Measurements from ENCODE around the gene EVI5. TPM values are rescaled to one million over a fixed set of nuclear protein-coding genes. Genes with fewer than 3 reads are reported as not detected.
"Not testable (repeated sequence)": the region's sequence is repeated elsewhere in the genome, so short reads cannot be mapped to it uniquely, and the experiment has no call there.

EVI5 gene
- total RNA-seq, 1 donor from 2014 or later, result 56.7 TPM

DNA sequence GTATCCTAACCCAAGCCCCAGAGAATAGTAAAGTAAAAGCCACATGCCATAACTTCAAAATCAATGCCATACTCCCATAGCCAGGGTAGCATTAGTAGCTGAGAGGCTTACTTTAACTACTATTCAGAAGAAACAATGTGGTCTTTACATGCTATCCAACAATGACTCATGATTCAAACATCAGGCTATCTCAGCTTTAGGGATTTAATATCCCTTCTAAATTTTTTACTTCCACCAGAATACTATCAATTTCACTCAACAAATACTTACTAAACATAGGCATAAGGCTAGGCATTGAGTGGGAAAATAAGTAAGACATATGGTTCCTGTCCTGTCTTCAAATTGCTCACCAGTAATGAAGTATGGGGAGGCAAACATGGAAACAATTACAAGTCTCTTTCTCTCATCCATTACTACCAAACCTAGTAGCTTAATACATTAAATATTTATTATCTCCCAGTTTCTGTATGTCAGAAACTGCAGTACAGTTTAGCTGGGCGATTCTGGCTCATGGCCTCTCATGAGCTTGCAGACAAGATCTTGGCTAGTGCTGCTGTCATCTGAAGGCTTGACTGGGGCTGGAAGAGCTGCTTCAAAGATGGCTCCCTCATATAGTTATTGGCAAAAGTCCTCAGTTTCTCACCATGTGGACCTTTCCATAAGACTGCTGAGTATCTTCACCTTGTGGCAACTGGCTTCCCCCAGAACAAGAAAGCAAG, 30.7 kb downstream of the EVI5 start:
- no peak for FAIRE-seq
- DNase-seq (ENCODE audit: low spot score in 2 of 2), result no peak

DNA sequence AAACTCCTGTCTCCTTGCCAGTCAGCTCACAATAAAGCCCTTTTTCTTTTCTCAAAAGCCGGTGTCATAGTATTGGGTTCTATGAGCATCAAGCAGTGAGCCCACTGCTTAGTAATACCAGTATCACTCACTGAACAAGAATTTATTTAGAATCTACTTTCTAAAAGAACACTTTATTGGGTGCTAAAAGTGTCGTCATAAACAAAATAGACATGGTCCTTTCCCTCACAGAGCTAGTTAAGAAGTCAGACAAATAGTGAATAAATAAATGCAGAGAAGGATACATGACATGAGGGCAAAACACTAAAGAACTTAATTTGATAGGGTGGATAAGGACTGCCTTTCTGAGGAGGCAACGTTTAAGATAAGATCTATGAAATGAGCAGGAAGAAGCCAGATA, 32.2 kb downstream of the EVI5 start:
- no peak for FAIRE-seq

DNA sequence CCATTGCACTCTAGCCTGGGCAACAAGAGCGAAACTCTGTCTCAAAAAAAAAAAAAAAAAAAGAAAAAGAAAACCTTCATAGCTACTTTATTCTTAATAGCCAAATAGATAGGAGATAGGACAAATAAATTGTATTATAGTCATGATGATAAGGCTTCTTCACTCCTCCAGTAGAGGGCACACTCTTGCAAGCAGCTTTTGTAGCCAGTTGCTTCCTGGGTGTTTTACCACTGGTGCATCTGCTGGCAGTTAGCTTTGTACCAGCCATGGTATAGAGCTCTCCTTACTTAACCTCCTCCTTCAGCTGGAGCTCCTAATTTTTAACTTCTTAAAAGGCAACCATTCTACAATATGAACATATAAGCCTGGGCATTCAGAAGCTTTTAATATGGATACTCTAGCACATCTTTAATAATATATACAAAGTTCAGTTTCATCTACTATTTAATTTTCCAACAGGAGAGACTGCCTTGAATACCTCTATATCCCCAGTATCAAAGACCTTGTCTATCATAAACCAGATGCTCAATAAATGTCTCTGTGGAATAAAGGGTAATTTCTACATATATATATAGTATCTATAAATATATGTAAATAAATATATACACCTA, 35.8 kb downstream of the EVI5 start:
- FAIRE-seq, result no peak
- peak; percentile 13 to 21 for DNase-seq (ENCODE audit: low spot score in 2 of 2)

More for the DNA sequence above, 32.2 kb downstream of the EVI5 start:
- no peak for DNase-seq (ENCODE audit: low spot score in 2 of 2)

DNA sequence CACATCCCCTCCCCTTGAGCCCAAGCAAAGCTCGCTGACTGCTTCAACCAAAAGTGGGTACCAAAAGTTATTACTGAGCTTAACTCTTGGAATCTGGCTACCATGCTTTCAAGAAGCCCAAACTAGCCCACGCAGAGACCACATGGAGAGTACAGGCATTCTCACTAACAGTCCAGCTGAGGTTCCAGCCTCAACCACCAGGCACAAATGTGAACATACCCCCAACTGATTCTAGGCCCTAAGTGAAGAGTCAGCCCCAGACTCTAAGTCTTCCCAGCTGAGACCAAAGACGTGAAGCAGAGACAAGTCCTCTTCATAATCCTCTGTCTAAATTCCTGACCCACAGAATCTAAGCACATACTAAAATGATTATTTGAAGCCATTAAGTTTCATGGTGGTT, 36.8 kb downstream of the EVI5 start:
- DNase-seq (ENCODE audit: low spot score in 2 of 2), result no peak
- FAIRE-seq, result no peak

DNA sequence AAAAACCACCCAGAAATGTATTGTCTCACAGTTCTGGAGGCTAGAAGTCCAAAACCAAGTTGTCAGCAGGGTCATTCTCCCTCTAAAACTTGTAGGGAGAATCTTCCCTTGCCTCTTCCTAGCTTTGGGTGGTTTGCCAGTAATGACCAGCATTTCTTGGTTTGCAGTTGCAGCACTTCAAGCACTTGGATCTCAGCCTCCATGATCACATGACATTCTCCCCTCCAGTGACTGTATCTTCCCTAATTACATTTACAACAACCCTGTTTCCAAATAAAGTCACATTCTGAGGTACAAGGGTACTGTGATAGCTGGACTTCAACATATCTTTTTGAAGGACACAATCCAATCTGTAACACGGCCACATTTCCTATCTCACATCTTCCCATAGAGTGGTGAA, 37.2 kb downstream of the EVI5 start:
- FAIRE-seq (no peak), DNase-seq (ENCODE audit: low spot score in 2 of 2) (no peak)

DNA sequence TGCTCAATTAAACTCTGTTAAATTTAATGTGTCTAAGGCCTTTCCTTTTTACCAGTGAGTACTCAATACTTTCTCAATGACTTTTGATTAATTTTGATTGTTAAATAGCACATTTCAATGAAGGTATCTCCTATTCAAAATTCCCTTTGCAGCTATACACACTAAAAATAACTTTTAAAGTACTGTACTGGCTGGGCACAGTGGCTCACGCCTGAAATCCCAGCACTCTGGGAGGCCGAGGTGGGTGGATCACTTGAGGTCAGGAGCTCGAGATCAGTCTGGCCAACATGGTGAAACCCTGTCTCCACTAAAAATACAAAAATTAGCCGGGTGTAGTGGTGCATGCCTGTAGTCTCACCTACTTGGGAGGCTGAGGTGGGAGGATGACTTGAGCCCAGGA, 38.7 kb downstream of the EVI5 start:
- not testable (repeated sequence) for DNase-seq (ENCODE audit: low spot score in 2 of 2); FAIRE-seq

DNA sequence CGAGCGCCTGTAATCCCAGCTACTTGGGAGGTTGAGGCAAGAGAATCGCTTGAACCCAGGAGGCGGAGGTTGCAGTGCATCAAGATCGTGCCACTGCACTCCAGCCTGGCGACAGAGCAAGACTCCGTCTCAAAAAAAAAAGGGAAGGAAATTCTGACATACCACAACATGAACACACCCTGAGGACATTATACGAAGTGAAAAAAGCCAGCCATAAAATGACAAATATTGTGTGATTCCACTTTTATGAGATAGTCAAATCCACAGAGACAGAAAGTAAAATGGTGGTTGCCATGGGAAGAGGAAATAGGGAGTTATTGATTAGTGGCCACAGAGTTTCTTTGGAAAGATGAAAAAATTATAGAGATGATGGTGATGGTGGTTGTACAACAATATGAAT, 41.7 kb downstream of the EVI5 start:
- DNase-seq (ENCODE audit: low spot score in 2 of 2) (no peak), FAIRE-seq (no peak)

DNA sequence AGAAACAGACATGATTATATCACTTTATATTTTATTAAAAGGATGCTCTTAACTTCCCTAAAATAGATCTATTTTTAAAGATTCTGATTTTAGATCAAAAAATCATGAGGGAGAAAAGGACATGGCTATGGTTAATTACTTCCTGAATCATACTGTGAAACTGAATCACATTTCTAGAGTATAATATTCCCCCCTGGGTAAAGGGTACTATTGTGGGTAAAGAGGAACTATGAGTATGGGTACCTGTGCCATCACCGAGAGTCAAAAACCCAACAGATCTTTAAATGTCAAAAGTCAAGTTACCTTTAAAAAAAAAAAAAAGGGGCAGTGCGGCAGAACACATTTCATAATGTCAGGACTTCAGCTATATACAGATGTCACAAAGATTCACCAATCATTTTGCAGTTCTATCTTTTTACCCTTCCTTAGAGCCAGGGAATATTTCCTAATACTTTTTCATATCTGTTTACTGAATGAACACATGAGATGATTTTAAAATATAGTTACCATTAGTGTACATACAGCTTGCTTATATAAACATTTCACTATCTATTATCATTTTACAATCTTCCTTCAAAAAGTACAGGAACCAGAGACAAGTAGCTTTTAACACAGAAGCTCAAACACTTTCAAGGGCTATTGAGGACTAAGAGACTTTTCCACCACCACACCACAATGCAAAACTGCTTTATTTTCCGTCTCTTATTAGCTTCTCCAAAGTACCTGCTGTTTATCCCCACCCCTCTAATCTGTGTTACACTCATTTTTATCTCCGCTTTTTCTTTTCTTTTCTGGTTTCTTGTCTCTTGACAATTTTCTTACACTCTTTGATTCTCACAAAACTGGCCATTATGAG, 45.0 kb downstream of the EVI5 start:
- FAIRE-seq, result no peak
- no peak for DNase-seq (ENCODE audit: low spot score in 2 of 2)

DNA sequence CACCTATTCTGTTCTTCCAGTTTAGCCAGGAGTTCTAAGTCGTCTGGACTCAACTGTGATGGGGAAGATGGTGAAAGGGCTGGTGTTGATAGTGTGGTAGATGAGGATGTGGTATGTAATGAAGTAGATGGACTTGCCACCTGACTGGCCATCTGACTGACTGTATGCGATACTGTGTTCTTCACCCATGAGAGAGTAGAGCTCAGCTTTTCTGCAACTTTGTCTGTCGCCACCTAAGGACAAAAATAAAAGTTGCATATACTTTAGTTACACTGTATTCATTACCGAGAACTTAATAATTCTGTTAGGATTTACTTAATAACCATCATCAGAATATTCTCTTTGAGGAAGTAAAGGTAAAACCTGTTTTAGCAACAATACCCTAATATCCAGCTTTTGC, 48.5 kb downstream of the EVI5 start:
- DNase-seq (ENCODE audit: low spot score in 2 of 2) (no peak), FAIRE-seq (no peak)

DNA sequence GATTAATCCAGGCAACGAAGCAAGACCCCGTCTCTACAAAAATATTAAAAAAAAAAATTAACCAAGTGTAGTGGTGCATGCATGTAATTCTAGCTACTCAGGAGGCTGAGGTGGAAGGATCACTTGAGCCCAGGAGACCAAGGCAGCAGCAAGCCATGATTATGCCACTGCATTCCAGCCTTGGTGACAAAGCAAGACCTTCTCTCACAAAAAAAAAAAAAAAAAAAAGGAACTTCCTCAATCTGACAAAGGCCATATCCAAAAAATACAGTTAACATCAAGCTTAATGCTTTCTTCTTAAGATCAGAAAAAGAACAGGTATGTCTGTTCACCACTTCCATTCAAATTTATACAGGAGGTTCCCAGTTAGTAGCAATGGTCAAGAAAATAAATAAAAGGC, 54.4 kb downstream of the EVI5 start:
- DNase-seq (ENCODE audit: low spot score in 2 of 2) (no peak), FAIRE-seq (no peak)

DNA sequence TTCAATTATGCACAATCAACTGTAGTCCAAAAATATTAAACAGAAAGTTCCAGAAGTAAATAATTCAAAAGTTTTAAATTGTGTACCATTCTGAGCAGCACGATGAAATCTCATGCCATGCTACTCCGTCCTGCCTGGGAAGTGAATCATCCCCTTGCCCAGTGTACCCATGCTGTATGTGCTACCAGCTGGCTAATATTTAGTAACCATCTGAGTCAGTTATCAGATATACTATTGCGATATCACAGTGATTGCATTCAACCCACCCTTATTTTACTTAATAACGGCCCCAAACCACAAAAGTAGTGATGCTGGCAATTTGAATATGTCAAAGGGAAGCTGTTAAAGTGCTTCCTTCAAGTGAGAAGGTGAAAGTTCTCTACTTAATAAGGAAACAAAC, 56.2 kb downstream of the EVI5 start:
- no peak for FAIRE-seq
- no peak for DNase-seq (ENCODE audit: low spot score in 2 of 2)

DNA sequence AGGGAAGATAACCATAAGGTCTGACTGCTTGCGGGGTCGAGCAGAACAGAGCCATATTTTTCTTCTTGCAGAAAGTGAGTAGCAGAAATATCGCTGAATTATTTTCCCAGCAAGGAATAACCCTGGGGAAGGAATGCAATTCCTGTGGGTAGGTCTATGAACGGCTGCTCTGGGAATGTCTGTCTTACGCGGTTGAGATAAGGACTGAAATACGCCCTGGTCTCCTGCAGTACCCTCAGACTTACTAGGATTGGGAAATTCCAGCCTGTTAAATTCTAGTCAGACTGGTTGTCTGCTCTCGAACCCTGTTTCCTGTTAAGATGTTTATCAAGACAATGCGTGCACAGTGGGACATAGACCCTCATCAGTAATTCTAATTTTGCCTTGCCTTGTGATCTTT, 61.2 kb downstream of the EVI5 start:
- not testable (repeated sequence) for DNase-seq (ENCODE audit: low spot score in 2 of 2); FAIRE-seq

DNA sequence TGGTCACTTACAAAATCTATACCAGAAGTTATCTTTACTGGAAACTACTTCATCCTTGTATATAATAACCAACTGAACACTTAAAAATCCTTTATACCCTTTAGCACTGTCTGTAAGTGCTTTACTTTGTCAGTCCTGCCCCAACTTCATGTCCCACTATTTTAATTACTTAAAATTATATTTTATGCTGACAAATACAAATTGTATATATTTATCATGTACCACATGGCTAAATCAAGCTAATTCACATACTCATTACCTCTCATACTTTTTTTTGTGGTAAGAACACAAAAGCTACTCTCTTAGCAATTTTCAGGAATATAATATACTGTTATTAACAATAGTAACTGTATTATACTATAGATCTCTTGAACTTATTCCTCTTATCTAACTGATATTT, 63.0 kb downstream of the EVI5 start:
- FAIRE-seq, result no peak

DNA sequence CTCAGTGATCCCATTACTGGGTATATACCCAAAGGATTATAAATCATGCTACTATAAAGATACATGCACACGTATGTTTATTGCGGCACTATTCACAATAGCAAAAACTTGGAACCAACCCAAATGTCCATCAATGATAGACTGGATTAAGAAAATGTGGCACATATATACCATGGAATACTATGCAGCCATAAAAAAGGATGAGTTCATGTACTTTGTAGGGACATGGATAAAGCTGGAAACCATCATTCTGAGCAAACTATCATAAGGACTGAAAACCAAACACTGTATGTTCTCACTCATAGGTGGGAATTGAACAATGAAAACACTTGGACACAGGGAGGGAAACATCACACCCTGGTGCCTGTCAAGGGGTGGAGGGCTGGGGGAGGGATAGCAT, 63.8 kb downstream of the EVI5 start:
- FAIRE-seq; DNase-seq (ENCODE audit: low spot score in 2 of 2): not testable (repeated sequence)

More for the DNA sequence above, 63.0 kb downstream of the EVI5 start:
- DNase-seq (ENCODE audit: low spot score in 2 of 2), result no peak

DNA sequence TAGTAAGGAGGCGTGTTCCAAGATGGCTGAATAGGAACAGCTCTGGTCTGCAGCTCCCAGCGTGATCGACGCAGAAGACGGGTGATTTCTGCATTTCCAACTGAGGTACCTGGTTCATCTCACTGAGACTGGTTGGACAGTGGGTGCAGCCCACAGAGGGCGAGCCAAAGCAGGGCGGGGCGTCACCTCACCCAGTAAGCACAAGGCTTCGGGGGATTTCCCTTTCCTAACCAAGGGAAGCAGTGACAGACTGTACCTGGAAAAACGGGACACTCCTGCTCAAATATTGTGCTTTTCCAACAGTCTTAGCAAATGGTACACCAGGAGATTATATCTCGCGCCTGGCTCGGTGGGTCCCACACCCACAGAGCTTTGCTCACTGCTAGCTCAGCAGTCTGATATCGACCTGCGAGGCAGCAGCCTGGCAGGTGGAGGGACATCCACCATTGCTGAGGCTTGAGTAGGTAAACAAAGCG, 69.4 kb downstream of the EVI5 start:
- not testable (repeated sequence) for FAIRE-seq

DNA sequence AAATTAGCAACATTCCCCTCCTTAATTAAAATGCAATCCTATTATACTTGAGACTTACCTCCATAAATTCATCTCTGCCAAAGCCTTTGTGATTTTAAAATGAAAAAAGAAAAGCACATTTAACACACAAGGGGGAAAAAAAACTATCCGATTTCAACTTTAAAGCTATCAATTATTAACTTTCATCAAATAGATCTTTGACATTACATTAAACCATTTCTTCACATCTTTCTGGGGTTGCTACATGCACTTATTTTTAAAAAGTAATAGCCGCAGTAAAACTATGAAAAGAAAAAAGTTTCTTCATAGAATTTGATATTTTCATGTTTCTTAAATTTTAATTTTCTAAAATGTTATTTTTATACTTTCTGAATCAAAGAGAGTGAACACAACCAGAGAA, 71.0 kb downstream of the EVI5 start:
- FAIRE-seq (peak; percentile 39), DNase-seq (ENCODE audit: low spot score in 2 of 2) (no peak)

More for the DNA sequence above, 69.4 kb downstream of the EVI5 start:
- not testable (repeated sequence) for DNase-seq (ENCODE audit: low spot score in 2 of 2)

DNA sequence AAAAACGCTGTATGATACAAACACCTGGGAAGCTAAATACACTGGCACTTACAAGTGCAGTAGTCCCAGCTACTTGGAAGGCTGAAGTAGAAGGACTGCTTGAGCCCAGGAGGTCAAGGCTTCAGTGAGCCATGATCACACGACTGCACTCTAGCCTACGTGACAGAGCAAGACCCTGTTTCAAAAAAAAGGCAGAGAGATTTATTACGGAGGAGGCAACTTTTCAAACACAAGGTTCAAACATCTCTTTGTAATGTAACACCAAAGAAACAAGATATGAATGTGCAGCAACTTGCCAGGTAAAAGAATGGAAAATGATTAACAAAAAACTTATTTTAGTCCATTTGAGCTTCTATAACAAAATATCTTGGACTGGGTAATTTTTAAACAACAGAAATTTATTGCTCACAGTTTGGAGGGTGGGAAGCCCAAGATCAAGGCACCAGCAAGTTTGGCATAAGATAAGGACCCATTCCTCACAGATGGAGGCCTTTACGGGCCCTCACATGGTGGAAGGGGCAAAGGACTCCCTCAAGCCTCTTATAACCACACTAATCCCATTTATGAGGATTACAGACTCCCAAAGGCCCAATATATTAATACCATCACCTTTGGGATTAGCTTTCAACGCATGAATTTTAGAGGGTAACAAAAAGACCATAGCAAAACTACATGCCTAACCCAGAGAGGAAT, 73.3 kb downstream of the EVI5 start:
- FAIRE-seq, result no peak
- DNase-seq (ENCODE audit: low spot score in 2 of 2), result no peak

DNA sequence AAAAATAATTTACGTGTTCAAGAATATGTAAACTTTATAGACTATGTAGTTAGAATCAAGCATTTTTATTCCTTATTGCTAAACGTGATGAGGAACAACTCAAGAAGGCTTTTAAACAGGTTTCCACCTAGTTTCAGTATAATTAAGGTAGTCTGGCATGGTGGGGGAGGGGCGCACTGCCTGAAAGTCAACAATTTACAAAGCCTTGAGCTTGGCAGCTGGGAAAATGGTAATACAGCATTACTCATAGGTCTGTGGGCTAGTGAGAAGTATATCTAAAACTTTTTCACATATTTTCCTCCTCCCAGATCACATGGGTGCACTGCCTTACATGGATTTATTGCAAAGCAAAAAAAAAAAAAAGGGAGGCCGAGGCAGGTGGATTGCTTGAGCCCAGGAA, 75.2 kb downstream of the EVI5 start:
- FAIRE-seq, result no peak

DNA sequence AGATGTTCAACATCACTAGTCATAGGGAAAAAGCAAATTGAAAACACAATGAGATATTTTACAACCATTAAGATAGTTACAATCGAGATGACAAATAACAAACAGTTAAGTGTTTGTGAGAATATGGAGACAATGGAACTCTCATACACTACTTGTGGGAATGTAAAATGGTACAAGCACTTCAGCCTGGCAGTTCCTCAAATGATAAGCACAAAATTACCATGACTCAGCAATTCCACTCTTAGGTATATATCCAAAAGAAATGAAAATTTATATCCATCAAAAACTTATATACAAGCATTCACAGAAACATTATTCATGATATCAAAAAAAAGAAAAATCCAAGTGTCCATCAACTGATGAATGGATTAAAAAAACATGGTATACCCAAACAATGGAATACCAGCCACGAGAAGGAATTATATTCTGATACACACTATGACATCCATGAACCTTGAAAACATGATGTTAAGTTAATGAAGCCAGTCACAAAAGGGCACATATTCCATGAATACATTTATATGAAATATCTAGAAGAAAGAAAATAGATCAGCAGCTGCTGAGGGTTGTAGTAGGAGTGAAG, 76.4 kb downstream of the EVI5 start:
- FAIRE-seq (no peak), DNase-seq (ENCODE audit: low spot score in 2 of 2) (no peak)

More for the DNA sequence above, 75.2 kb downstream of the EVI5 start:
- no peak for DNase-seq (ENCODE audit: low spot score in 2 of 2)

DNA sequence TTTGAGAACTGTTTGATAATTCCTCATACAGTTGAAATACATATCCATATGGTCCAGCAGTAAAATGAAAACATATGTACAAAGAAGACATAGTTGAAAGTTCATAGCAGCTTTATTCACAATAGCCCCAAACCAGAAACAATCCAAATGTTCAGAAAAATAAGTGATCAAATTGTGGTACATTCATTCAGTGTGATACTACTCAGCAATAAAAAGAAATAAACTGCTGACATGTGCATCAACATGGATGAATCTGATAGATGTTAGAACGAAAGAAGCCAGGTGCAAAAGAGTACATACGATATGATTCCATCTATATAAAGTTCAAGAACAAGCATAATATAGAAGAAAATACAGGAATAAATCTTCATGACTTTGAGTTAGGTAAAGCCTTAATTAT, 77.2 kb downstream of the EVI5 start:
- FAIRE-seq (no peak), DNase-seq (ENCODE audit: low spot score in 2 of 2) (no peak)
